GM18505 (cell line): ENCODE measurements around the gene FAM222A.

Experiments used
- ATAC-seq: cut with Tn5 transposase; IDR thresholded peaks from one replicate; pipeline ENCODE4 v1.9.1; 2021; ENCODE audit not compliant: unreplicated experiment
- POLR2A ChIP-seq: IDR thresholded peaks from 4 replicates; pipeline ENCODE4 v1.6.1; 2011; ENCODE audit warnings: borderline replicate concordance; ENCODE audit not compliant: insufficient read depth, insufficient read length; ENCODE audit errors: extremely low read depth

The FAM222A gene

DNA sequence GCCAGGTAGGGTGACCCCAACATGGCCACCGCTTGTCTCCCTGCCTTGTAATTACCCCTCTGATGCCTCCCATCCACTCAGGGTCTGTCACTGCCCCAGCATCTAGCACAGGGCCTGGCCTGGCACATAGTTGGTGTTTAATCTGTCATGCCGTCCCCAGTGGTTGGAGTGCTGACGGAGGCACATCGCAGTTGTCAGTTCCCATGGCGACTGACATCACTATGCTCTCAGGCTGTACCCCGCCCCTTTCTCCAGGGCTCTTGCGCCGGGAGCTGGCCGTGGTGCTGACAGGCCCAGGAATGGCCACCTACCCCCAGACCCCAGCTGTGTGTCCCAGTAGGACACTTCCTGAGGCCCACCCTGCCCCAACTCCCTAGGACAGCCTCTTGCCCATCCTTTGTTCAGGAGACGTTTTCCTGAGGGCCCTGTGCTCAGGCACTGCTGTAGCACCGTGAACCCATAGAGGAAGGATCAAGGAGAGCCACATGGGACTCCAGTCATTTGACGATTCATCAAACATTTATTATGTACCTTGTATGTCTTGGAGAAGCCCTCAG, 23.0 kb downstream of the FAM222A start:
- ATAC-seq: no peak
- TF ChIP-seq POLR2A: no peak

DNA sequence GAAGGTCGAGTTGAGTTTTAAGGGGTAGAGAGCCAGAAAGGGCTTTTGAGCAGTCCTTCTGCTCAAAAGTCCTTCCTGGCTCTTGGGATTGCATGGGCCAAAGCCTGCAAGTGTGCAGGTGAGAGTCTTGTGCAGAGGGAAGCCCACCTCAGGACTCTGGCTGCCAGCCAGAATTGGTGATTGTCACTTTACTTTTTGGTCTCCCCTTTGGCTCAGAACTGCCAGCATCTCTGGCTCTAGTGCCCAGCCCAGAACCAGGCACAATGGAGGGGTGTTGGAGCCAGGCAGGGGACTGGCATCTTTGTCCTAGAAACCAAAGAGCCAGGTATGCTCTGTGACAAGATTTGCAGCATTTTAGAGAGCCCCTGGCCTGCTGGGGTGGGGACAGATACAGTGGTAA, 23.5 kb downstream of the FAM222A start:
- ATAC-seq: no peak
- no peak for TF ChIP-seq POLR2A

DNA sequence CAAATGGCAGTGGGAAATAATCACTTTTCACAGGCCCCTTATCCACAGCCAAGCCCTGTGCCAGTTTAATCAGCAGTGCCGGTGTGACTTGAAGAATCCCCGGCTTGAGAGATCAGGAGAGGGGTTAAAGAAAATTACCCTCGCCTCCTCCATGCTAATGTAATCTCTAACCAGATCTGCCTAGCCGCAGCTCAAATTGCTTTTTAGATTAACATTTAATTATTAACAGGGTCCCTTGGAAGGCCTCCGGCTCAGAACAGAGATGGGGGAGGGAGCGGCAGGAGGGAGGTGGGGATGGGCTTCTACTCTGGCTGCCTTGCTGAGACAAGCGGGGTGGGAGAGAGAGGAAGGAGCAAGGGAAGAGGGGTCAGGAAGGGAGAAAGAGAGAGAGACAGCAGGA, 24.0 kb downstream of the FAM222A start:
- no peak for ATAC-seq
- no peak for TF ChIP-seq POLR2A

DNA sequence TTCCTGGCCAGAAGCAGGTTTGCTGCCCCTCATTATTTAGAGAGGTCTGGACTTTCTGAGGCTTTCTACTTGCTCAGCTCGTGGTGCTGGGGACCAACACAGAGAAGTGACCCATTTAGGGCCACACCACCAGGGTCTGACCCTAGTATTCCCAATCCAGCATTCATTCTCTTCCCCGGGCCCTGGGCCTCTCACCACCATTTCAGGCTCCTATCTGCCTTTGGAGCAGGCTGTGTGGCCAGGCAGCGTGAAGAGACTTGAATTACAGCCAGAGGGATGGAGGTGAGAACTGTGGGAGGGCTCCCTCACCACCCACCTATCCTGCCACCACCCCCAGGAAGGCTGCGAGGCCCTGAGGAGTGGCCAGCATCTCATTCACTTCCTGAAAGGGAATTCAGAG, 24.6 kb downstream of the FAM222A start:
- ATAC-seq: no peak

DNA sequence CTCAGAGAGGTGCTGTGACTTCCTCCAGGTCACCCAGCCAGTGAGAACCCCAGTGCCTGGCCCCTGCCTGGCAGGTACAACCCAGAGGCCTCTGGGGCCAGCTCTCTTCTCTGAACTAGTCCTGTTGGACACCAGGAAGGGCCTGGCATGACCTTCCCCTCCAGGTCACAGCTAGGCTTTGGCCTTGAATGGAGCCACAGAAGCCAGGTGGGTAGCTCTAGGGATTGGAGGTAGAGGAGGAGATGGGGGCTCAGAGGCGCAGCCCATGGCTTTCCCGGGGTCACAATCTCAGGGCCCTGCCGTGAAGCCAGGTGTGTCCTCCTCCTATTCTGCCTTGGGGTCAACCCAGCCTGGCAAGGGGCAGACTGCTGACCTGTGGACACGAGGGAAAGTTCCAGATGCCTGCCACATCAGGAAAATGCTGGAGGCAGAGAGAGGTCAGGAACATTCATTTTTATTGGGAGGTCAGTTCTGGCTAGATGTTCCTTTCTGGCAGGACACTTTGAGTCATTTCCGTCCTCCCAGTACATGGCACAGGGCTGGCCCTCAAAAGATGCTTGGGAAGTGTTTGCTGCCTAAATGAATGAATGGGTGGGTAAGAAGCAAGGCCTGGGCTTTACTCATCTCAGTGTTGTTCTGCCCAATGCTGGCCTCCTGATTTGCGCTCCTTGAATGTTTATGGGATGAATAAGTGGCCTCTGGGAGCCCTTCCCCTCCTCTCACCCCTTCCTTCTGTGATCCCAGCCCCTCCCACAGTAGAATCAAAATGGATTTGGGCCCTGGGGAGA, 25.4 kb downstream of the FAM222A start:
- TF ChIP-seq POLR2A: no peak

More for the DNA sequence above, 24.6 kb downstream of the FAM222A start:
- no peak for TF ChIP-seq POLR2A

DNA sequence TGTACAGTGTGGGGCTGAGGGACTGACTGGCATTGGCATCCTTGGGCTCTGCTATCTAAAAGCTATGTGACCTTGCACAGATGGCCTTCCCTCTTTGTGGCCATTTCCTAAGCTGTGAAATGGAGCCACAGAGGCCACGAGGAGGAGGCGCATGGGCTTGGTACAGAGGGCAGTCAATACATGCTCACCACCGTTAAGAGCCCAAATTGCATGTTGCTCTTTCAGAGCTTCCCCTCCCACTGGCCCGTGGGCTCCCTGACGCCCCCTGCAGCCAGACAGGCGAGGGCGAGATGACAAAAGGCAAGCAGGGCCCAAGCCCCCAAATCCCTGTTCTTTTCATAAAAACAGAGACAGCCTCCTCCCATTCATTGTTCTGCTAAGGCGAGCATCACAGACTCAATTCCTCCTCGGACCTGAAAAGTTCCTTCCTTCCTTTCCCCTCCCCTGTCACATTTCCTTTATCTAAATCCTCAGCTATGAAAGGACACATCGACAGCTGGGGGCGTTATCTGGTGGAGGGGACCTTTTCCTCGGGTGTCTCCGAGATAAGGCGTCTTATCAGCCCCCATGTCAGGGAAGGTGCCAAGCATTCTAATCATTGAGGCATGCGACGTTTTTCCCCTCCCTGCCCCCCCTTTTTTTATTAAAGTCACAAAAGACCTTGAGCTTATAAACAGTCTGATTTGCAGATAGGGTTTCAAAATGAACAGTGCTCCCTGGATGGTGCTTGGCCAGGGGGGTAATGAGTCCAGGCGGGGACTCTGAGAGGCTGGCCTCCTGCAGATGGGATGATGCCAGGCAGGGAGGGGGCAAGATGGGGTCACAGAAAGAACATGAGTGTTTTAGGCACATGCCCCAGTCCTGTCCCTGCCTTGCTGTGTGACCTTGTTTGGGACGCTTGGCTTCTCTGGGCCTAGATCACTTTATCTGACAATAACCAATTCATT, 26.4 kb downstream of the FAM222A start:
- no peak for ATAC-seq
- no peak for TF ChIP-seq POLR2A

More for the DNA sequence above, 25.4 kb downstream of the FAM222A start:
- no peak for ATAC-seq

DNA sequence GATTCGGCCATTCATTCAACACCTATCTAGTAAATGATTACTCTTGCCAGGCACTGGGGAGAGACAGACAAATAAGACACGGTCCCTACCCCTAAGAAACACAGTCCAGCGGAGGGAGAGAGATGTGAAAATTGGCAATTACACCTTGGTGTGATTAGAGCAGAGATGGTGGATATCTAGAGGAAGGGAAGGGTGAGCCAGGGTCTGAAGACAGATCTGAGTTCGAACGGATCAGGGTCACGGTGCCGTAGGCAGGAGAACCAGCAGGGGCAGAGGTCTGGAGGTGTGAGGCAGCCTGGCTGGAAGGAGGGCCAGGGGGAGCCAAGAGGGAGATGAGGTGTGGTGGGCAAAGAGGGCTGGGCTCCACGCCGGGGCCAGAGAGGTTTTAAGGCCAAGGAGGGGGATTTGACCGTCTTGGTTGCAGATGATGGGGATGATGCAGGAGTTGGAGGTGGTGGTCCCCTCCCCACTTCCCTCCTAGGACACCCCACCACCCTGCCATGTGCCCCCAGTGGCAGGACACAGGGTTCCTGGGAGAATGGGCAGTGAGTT, 27.1 kb downstream of the FAM222A start:
- TF ChIP-seq POLR2A: no peak
- no peak for ATAC-seq

DNA sequence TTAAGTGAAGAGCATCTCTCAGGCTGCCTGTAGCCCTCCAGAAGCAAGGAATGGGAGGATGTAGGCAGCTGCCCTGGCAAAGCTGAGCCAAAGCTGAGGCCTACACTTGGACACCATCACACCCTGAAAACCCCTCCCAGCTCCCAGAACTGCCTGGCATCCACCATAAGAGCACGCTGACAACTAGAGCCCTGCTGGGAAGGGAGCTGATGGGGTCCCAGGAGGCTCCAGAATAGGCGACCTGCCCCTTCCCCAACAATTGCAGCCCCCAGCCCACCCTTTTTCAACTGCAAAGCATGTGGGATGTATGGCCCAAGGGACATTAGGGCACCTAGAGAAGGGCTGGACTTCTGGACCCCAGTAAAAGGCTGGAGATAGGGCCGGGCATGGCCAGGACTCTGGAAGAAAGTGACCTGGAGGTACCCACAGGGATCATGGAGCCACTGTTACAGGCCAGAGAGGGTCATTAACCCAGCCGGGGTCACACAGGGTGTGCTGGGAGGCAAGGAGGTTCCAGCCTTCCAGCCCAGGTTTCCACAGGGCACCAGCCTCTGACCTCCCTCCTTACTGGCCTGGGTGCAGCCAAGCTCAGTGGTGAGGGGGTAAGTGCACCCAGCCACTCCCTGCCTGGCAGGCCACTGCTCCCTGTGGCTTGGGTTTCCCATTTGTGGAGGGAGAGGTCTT, 27.8 kb downstream of the FAM222A start:
- no peak for ATAC-seq
- TF ChIP-seq POLR2A: no peak

DNA sequence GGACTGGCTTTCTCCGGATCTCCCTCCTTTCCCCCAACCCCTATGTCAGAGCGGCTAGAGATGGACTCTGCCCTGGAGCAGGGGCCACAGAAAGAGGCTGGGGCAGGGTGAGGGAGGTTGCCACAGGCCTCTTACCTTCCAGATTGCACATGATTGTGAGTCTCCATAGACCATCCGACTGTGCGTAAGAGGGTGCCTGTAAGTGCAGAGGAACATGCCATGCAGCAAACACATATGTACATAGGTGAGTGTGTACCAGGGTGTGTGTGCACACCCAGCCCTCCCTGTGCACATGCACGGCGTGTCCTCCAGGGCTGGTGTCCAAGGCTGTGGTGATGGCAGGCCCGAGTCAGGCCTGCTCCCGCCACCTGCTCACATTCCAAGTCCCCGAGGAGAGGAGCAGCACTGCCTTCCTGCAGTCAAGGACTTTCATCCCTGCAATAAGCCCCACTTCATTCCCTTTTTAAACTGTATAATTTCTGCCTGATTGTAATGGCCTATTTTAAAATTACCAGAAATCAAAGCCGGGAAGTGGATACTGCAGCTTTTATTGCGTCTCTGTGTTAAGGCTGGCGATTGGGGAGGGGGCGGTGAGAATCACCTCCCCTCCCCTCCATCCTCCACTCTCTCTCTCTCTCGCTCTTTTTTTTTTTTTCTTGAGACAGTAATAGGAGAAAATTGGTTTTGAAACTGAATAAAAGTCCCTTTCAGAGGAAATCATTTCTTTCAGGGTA, 28.5 kb downstream of the FAM222A start:
- TF ChIP-seq POLR2A: no peak
- no peak for ATAC-seq

DNA sequence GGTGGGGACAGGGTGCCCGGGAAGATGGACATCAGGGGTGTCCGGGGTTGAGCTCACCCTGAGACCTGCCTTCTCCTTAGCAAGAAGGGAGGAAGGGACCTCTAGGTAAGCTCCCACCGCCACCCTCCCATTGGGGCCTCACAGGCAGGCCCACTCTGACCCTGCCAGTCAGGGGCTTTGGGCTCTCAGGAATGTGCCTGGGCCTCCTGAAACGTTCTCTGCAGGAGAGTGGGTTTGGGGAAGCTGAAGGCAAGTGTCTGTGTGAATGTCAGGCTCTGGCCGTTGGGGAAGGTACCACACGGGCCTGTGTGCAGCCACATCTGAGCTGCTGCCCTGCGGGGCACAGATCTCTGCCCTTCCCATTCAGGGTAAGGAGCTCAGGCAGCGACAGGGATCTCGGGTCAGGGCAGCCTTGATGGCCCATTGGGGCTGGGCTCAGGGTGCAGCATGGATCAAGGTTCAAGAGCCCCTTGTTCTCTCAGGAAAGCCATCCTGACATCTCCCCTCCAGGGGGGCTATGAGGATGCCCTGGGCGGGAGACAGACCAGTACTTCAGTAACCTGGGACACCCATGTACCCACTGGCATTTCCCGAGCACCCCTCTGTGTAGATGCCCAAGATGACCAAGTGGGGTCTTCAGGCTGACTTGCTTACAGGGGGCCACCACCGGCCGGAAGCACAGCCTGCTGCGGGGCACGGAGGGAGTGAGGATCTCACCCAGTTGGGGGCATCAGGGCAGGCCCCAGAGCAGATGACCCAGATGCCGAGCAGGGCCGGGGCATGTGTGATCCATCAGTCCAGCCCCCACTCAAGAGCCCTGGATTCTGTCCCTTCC, 29.7 kb downstream of the FAM222A start:
- no peak for TF ChIP-seq POLR2A
- ATAC-seq: no peak

DNA sequence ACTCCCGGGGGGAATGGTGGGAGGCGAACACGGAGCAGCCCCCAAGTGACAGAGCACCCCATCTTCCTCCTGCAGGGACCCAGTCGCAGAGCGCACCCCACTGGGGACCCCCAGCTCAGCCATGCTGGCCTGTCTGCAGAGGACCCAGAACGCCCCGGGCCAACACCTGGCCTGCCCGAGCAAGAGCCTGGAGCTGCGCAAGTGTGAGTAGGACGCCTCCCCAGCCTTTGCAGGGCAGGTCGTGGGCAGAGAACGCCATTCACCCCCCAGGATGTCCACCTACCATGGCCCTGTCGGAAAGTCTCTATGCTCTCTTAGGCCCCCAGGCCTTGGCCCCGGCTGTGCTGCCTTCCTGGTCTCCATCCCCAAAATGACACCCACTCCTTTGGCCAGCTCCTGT, 30.4 kb downstream of the FAM222A start:
- no peak for ATAC-seq
- TF ChIP-seq POLR2A: no peak
